ENCODE results near the gene TAB3.

DNA sequence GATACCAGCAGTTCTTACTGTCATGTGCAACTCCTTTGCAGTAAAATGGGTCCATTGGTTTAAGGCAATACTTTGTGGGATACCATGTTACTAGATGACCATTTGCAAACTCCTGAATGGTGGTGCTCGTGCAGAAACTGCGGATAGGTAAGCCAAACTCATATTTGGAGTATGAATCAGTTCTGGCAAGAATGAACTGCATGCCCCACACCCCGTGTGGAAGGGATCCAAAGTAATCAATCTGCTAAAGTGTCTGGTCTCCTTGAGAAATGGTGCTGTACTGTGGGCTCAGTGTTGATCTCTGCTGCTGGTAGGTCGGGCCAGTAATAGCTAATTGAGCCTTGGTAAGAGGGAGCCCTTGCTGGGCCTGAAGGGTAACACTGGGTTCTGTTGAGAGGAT, 4.2 kb upstream of the TAB3 start:
- TF ChIP-seq FOS (IDR thresholded peaks at IDR 0.05; ENCODE audit: low read depth, low read length) (no peak), MAFK (IDR thresholded peaks at IDR 0.05; ENCODE audit: low read depth, low read length) (no peak), BHLHE40 (IDR thresholded peaks at IDR 0.05; ENCODE audit: low read depth, low read length) (no peak), CTCF (conservative IDR thresholded peaks at IDR 0.05; ENCODE audit: low read depth, low read length) (no peak), POLR2A (IDR thresholded peaks at IDR 0.05; ENCODE audit: low read depth, low read length) (no peak), CHD1 (IDR thresholded peaks at IDR 0.05; ENCODE audit: low read depth, low read length) (no peak), RFX5 (IDR thresholded peaks at IDR 0.05; ENCODE audit: low read depth, low read length) (no peak), MXI1 (IDR thresholded peaks at IDR 0.05; ENCODE audit: borderline replicate concordance, low read depth, low read length) (no peak), RAD21 (IDR thresholded peaks at IDR 0.05; ENCODE audit: low read length) (no peak), MAZ (IDR thresholded peaks at IDR 0.05; ENCODE audit: borderline replicate concordance, low read depth, low read length) (no peak), CEBPB (IDR thresholded peaks at IDR 0.05; ENCODE audit: low read depth, low read length) (no peak), SMC3 (IDR thresholded peaks at IDR 0.05; ENCODE audit: low read depth, low read length) (no peak)
- TF ChIP-seq, protein P1, sequence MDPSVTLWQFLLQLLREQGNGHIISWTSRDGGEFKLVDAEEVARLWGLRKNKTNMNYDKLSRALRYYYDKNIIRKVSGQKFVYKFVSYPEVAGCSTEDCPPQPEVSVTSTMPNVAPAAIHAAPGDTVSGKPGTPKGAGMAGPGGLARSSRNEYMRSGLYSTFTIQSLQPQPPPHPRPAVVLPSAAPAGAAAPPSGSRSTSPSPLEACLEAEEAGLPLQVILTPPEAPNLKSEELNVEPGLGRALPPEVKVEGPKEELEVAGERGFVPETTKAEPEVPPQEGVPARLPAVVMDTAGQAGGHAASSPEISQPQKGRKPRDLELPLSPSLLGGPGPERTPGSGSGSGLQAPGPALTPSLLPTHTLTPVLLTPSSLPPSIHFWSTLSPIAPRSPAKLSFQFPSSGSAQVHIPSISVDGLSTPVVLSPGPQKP (IDR thresholded peaks at IDR 0.05; ENCODE audit: borderline replicate concordance, low read depth, low read length), result no peak
- TF ChIP-seq, protein P2, sequence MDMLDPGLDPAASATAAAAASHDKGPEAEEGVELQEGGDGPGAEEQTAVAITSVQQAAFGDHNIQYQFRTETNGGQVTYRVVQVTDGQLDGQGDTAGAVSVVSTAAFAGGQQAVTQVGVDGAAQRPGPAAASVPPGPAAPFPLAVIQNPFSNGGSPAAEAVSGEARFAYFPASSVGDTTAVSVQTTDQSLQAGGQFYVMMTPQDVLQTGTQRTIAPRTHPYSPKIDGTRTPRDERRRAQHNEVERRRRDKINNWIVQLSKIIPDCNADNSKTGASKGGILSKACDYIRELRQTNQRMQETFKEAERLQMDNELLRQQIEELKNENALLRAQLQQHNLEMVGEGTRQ (IDR thresholded peaks at IDR 0.05; ENCODE audit: low read depth, low read length), result no peak

All from IMR-90 (cell line).